Nephron (organoid): ENCODE data around the gene FUT2.

Source experiments
- H3K27ac Mint-ChIP-seq, 3 experiments: 2 replicates each; pipeline ENCODE4 v1.8.0; 2020; ENCODE audit warnings: mixed read lengths in 3 of 3, mild to moderate bottlenecking in 2 of 3, moderate library complexity in 1 of 3
- H3K27me3 Mint-ChIP-seq: 2 replicates; pipeline ENCODE4 v1.8.0; 2021; ENCODE audit warnings: low read depth, mild to moderate bottlenecking, moderate library complexity, mixed read lengths
- H3K36me3 Mint-ChIP-seq: 2 replicates; pipeline ENCODE4 v1.8.0; 2020; ENCODE audit warnings: low read depth, mixed read lengths
- H3K4me1 Mint-ChIP-seq: 2 replicates; pipeline ENCODE4 v1.8.0; 2020; ENCODE audit warnings: mixed read lengths
- H3K4me3 Mint-ChIP-seq, 3 experiments: 2 replicates each; pipeline ENCODE4 v1.8.0; 2020; ENCODE audit warnings: mild to moderate bottlenecking in 3 of 3, mixed read lengths in 3 of 3, moderate library complexity in 2 of 3
- H3K9me3 Mint-ChIP-seq: 2 replicates; pipeline ENCODE4 v1.8.0; 2020; ENCODE audit warnings: mixed read lengths
- TF ChIP-seq, protein P1 (sequence below), 3 experiments: fragments of 200-600 bp; sonication (generic); IDR thresholded peaks; one replicate each; pipeline ENCODE4 v1.5.0; 2021; ENCODE audit warnings: antibody characterized with exemption in 3 of 3; ENCODE audit not compliant: unreplicated experiment in 3 of 3

Gene FUT2

GRCh38 chr19:48702701-48703100 is 6.9 kb downstream of the FUT2 start:
- peaks cover 18% of the 10 kb centered on the region for H3K27me3 Mint-ChIP-seq
- peaks cover 6% of the 10 kb centered on the region for H3K4me1 Mint-ChIP-seq
- H3K9me3 Mint-ChIP-seq = no peaks in the 10 kb centered on the region
- H3K27ac Mint-ChIP-seq = no peak overlapping the region
- peaks cover 39% of the 10 kb centered on the region for H3K36me3 Mint-ChIP-seq
- TF ChIP-seq, protein P1, sequence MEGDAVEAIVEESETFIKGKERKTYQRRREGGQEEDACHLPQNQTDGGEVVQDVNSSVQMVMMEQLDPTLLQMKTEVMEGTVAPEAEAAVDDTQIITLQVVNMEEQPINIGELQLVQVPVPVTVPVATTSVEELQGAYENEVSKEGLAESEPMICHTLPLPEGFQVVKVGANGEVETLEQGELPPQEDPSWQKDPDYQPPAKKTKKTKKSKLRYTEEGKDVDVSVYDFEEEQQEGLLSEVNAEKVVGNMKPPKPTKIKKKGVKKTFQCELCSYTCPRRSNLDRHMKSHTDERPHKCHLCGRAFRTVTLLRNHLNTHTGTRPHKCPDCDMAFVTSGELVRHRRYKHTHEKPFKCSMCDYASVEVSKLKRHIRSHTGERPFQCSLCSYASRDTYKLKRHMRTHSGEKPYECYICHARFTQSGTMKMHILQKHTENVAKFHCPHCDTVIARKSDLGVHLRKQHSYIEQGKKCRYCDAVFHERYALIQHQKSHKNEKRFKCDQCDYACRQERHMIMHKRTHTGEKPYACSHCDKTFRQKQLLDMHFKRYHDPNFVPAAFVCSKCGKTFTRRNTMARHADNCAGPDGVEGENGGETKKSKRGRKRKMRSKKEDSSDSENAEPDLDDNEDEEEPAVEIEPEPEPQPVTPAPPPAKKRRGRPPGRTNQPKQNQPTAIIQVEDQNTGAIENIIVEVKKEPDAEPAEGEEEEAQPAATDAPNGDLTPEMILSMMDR (IDR thresholded peaks at IDR 0.05; ENCODE audit: unreplicated experiment in 3 of 3) = no peak
- H3K4me3 Mint-ChIP-seq = no peak overlapping the region

- H3K27ac Mint-ChIP-seq = no peak overlapping the region
- peaks cover 39% of the 10 kb centered on the region for H3K36me3 Mint-ChIP-seq
- H3K27me3 Mint-ChIP-seq = peaks cover 14% of the 10 kb centered on the region
- H3K4me3 Mint-ChIP-seq = no peak overlapping the region
- TF ChIP-seq, protein P1 (IDR thresholded peaks at IDR 0.05; ENCODE audit: unreplicated experiment in 3 of 3) = no peak
- H3K9me3 Mint-ChIP-seq = no peaks in the 10 kb centered on the region
- H3K4me1 Mint-ChIP-seq = peaks cover 6% of the 10 kb centered on the region
Measured at GRCh38 chr19:48703316-48703715, 7.5 kb downstream of the FUT2 start.

- H3K4me1 Mint-ChIP-seq = peaks cover 6% of the 10 kb centered on the region
- peak overlapping the region in 1 of 3 experiments; percentile 73 for H3K27ac Mint-ChIP-seq
- no peaks in the 10 kb centered on the region for H3K9me3 Mint-ChIP-seq
- peaks cover 9% of the 10 kb centered on the region for H3K27me3 Mint-ChIP-seq
- H3K36me3 Mint-ChIP-seq = peaks cover 43% of the 10 kb centered on the region
- TF ChIP-seq, protein P1 (IDR thresholded peaks at IDR 0.05; ENCODE audit: unreplicated experiment in 3 of 3) = no peak
- H3K4me3 Mint-ChIP-seq = no peak overlapping the region
Measured at GRCh38 chr19:48705431-48705830, 9.7 kb downstream of the FUT2 start.

DNA sequence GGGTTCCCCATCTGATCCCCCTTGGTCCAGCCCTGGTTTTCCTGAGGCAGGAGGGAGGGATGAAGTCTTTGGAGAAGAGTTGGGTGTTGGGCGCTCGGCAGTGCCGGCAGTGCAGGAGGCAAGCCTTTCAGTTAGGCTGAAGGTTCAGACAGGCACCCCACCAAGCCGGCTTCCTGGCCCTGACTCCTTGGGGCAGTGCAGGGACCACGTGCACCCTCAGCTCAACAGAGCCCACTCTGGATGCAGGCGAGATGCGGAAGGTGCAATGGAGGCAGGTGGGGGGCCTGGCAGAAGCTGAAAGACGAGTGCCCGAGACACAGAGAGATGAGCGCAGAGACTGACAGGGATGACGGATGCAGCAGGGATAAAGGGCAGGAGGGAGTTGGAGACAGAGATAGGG is 12.7 kb downstream of the FUT2 start:
- Mint-ChIP-seq H3K27ac (no peak overlapping the region), H3K36me3 (peaks cover 34% of the 10 kb centered on the region), H3K4me1 (peaks cover 6% of the 10 kb centered on the region), H3K27me3 (peaks cover 5% of the 10 kb centered on the region), H3K9me3 (no peaks in the 10 kb centered on the region), H3K4me3 (peak overlapping the region in 1 of 3 experiments; percentile 12)
- TF ChIP-seq, protein P1 (IDR thresholded peaks at IDR 0.05; ENCODE audit: unreplicated experiment in 3 of 3) = no peak

DNA sequence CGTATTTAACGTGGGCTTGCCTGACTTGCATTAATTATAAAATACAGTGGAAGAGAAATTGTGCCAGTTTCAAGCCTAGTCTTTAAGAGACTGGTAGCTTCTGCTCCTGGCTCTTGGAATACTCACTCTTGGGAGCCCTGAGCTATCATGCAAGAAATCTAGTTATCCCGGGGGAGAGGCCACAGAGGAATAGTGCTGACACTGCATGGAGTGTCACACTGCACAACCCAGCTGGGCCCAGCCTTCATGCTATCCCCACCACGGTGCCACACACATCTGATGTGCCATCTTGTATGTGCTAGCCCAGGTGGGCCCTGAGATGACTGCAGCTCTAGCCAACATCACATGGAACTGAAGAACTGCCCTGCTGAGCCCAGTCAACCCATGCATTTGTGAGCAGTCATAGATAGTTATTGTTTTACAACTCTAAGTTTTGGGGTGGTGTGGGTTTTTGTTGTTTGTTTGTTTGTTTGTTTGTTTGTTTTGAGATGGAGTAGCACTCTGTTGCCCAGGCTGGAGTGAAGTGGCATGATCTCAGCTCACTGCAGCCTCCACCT is 15.4 kb downstream of the FUT2 start:
- peaks cover 14% of the 10 kb centered on the region for H3K36me3 Mint-ChIP-seq
- peak overlapping the region in 1 of 3 experiments; percentile 36 for H3K27ac Mint-ChIP-seq
- no peaks in the 10 kb centered on the region for H3K9me3 Mint-ChIP-seq
- H3K4me3 Mint-ChIP-seq = peak overlapping the region; percentile 56 to 75 (median 71)
- H3K27me3 Mint-ChIP-seq = no peaks in the 10 kb centered on the region
- H3K4me1 Mint-ChIP-seq = peaks cover 16% of the 10 kb centered on the region
- TF ChIP-seq, protein P1 (IDR thresholded peaks at IDR 0.05; ENCODE audit: unreplicated experiment in 3 of 3) = no peak
